Keratinocyte (primary cell): ENCODE measurements around the gene ETNPPL. TPM values are rescaled to one million over a fixed set of nuclear protein-coding genes. Genes with fewer than 3 reads are reported as not detected.

Experiments used
- DNase-seq: peaks from one replicate; pipeline ENCODE4 v3.0.0-alpha.2; 2011; ENCODE audit warnings: low read depth, missing footprints, low spot score
- FAIRE-seq: peaks from 2 replicates; lab custom pipeline; 2011; peaks lifted over from hg19 to GRCh38; lab: Jason Lieb, UNC
- H2AFZ ChIP-seq: 2 replicates; pipeline ENCODE4 v1.6.0; 2012; ENCODE audit warnings: low read length, control low read depth, inconsistent platforms; ENCODE audit not compliant: control insufficient read depth
- H3K27ac ChIP-seq: 2 replicates; pipeline ENCODE4 v1.5.1; 2011; ENCODE audit warnings: low read length; ENCODE audit not compliant: control insufficient read depth, insufficient read depth
- H3K27me3 ChIP-seq: 3 replicates; pipeline ENCODE4 v1.6.0; 2011; ENCODE audit warnings: low read length; ENCODE audit not compliant: control insufficient read depth, insufficient read depth; ENCODE audit errors: extremely low read depth
- H3K36me3 ChIP-seq, 2 experiments: 2 replicates in 1 of 2; 3 replicates in 1 of 2; pipeline ENCODE4 v1.5.1; 2011; ENCODE audit warnings: low read length in 2 of 2, mild to moderate bottlenecking in 1 of 2; ENCODE audit not compliant: control insufficient read depth in 2 of 2, insufficient read depth in 2 of 2; ENCODE audit errors: extremely low read depth in 1 of 2
- H3K4me1 ChIP-seq: 3 replicates; pipeline ENCODE4 v1.5.1; 2011; ENCODE audit warnings: low read length; ENCODE audit not compliant: control insufficient read depth, insufficient read depth; ENCODE audit errors: extremely low read depth
- H3K4me2 ChIP-seq: 3 replicates; pipeline ENCODE4 v1.6.0; 2011; ENCODE audit warnings: low read depth, low read length; ENCODE audit not compliant: control insufficient read depth, insufficient read depth; ENCODE audit errors: extremely low read depth
- H3K4me3 ChIP-seq, 3 experiments: fragments of 200-600 bp in 1 of 3; sonication (generic) in 1 of 3; 2 replicates in 2 of 3; 3 replicates in 1 of 3; pipeline ENCODE4 v1.5.1; 2011 to 2016; ENCODE audit warnings: low read length in 3 of 3, mild to moderate bottlenecking in 3 of 3, control low read depth in 2 of 3, inconsistent platforms in 1 of 3, low read depth in 1 of 3, mixed read lengths in 1 of 3, mixed run types in 1 of 3, moderate library complexity in 1 of 3; ENCODE audit not compliant: control insufficient read depth in 2 of 3, insufficient read depth in 2 of 3; ENCODE audit errors: extremely low read depth in 1 of 3
- H3K79me2 ChIP-seq: 2 replicates; pipeline ENCODE4 v1.6.0; 2012; ENCODE audit warnings: low read length; ENCODE audit not compliant: control insufficient read depth, insufficient read depth
- H3K9ac ChIP-seq: 3 replicates; pipeline ENCODE4 v1.6.0; 2011; ENCODE audit warnings: low read length; ENCODE audit not compliant: control insufficient read depth, insufficient read depth; ENCODE audit errors: extremely low read depth
- H3K9me1 ChIP-seq: 3 replicates; pipeline ENCODE4 v1.6.0; 2011; ENCODE audit warnings: low read length; ENCODE audit not compliant: control insufficient read depth, insufficient read depth; ENCODE audit errors: extremely low read depth
- H3K9me3 ChIP-seq: 2 replicates; pipeline ENCODE4 v1.5.1; 2012; ENCODE audit warnings: low read depth, low read length; ENCODE audit not compliant: control insufficient read depth
- H4K20me1 ChIP-seq: 3 replicates; pipeline ENCODE4 v1.6.0; 2011; ENCODE audit warnings: low read length; ENCODE audit not compliant: control insufficient read depth, insufficient read depth; ENCODE audit errors: extremely low read depth
- CTCF ChIP-seq, 3 experiments: IDR thresholded peaks in 1 of 3; conservative IDR thresholded peaks in 1 of 3; optimal IDR thresholded peaks in 1 of 3; 2 replicates in 2 of 3; 3 replicates in 1 of 3; pipeline versions ENCODE3 to v1.5.1; 2011; ENCODE audit warnings: low read length in 3 of 3, mild to moderate bottlenecking in 3 of 3, moderate library complexity in 2 of 3, control low read depth in 1 of 3, inconsistent platforms in 1 of 3; ENCODE audit not compliant: insufficient read depth in 2 of 3; ENCODE audit errors: extremely low read depth in 1 of 3
- EZH2 ChIP-seq: IDR thresholded peaks from one replicate; pipeline ENCODE4 v1.6.1; 2012; ENCODE audit warnings: inconsistent platforms, mild to moderate bottlenecking, low read length, moderate library complexity
- dilution Hi-C: fragments of 300-500 bp; cut with MboI; formaldehyde crosslinking; loops from one replicate; pipeline ENCODE4 v1.7.0; 2020; ENCODE audit warnings: low sequenced_read_pairs; ENCODE audit not compliant: extremely low pct_ligation_motif_present
- polyA plus RNA-seq, 5 experiments: library from polyadenylated mRNA; depleted of rRNA in 3 of 5; stranded (reverse) in 3 of 5; stranded (forward) in 1 of 5; unstranded in 1 of 5; fragments of >200 nt; gene quantifications; 1 replicate in 1 of 5; 2 replicates in 3 of 5; 3 replicates in 1 of 5; pipeline versions ENCODE4 v1.2.1 to v1.2.3, GENCODE V29; 2011 to 2012; ENCODE audit warnings: missing spikeins in 2 of 5, low read depth in 1 of 5, low replicate concordance in 1 of 5

Gene ETNPPL
- polyA plus RNA-seq, 1 donor (not counting 4 experiments of a cell fraction or from before 2014, with no cell fraction given) = not detected

GRCh38 chr4:108746511-108746910 is 16.3 kb downstream of the ETNPPL start:
- Histone ChIP-seq H2AFZ (no peak overlapping the region), H3K79me2 (no peaks in the 10 kb centered on the region), H3K4me3 (no peak overlapping the region), H4K20me1 (no peaks in the 10 kb centered on the region), H3K36me3 (no peaks in the 10 kb centered on the region), H3K4me1 (no peaks in the 10 kb centered on the region), H3K27ac (no peak overlapping the region), H3K9ac (no peak overlapping the region), H3K27me3 (no peaks in the 10 kb centered on the region), H3K4me2 (no peak overlapping the region), H3K9me1 (no peaks in the 10 kb centered on the region), H3K9me3 (no peaks in the 10 kb centered on the region)
- DNase-seq (no peak), FAIRE-seq (no peak)
- dilution Hi-C loops = no loop called here
- TF ChIP-seq CTCF (optimal IDR thresholded peaks at IDR 0.05 in 1 of 3, IDR thresholded peaks at IDR 0.05 in 1 of 3, conservative IDR thresholded peaks at IDR 0.05 in 1 of 3; ENCODE audit: extremely low read depth in 1 of 3, insufficient read depth in 2 of 3, low read length in 3 of 3) (no peak), EZH2 (no peak)

GRCh38 chr4:108744307-108744706 is 18.5 kb downstream of the ETNPPL start:
- no peaks in the 10 kb centered on the region for H3K36me3 ChIP-seq
- no peak overlapping the region for H3K27ac ChIP-seq
- DNase-seq (no peak), FAIRE-seq (no peak)
- no peak overlapping the region for H2AFZ ChIP-seq
- H3K4me1 ChIP-seq = no peaks in the 10 kb centered on the region
- H3K4me3 ChIP-seq = no peak overlapping the region
- no peaks in the 10 kb centered on the region for H3K9me1 ChIP-seq
- no peaks in the 10 kb centered on the region for H3K27me3 ChIP-seq
- H3K9ac ChIP-seq = no peak overlapping the region
- no peaks in the 10 kb centered on the region for H4K20me1 ChIP-seq
- no peak overlapping the region for H3K4me2 ChIP-seq
- H3K79me2 ChIP-seq = no peaks in the 10 kb centered on the region
- dilution Hi-C loops = no loop called here
- H3K9me3 ChIP-seq = no peaks in the 10 kb centered on the region
- TF ChIP-seq CTCF (optimal IDR thresholded peaks at IDR 0.05 in 1 of 3, IDR thresholded peaks at IDR 0.05 in 1 of 3, conservative IDR thresholded peaks at IDR 0.05 in 1 of 3; ENCODE audit: extremely low read depth in 1 of 3, insufficient read depth in 2 of 3, low read length in 3 of 3) (no peak), EZH2 (no peak)
